Pancreas (tissue), 10 donors: ENCODE data around the gene KRT20. TPM values are rescaled to one million over a fixed set of nuclear protein-coding genes. Genes with fewer than 3 reads are reported as not detected.

Experiments
- ATAC-seq, 4 donors: fragments of 200-7000 bp; cut with Tn5 transposase; one replicate each; pipeline versions ENCODE4 v1.8.0 to v1.9.1; 2020; ENCODE audit warnings: mild to moderate bottlenecking in 4 of 4, moderate library complexity in 4 of 4
- DNase-seq, 6 donors: peaks; one replicate each; pipeline ENCODE4 v3.0.0-alpha.2; 2020
- FAIRE-seq: peaks from 2 replicates; lab custom pipeline; 2012; peaks lifted over from hg19 to GRCh38; lab: Jason Lieb, UNC
- H3K27ac ChIP-seq, 4 donors: fragments of 200-600 bp; sonication (generic); 1 replicate in 3 of 4; 2 replicates in 1 of 4; pipeline versions ENCODE4 v1.5.0 to v1.8.0; 2020
- H3K27me3 ChIP-seq, 4 donors: fragments of 200-600 bp; one replicate each; pipeline ENCODE4 v1.8.0; 2021
- H3K36me3 ChIP-seq, 3 donors: fragments of 200-600 bp; sonication (generic) in 1 of 3; one replicate each; pipeline versions ENCODE4 v1.5.0 to v1.8.0; 2020 to 2021
- H3K4me1 ChIP-seq, 3 donors: fragments of 200-600 bp; one replicate each; pipeline ENCODE4 v1.8.0; 2021
- H3K4me3 ChIP-seq, 4 donors: fragments of 200-600 bp; sonication (generic) in 2 of 4; one replicate each; pipeline versions ENCODE4 v1.5.0 to v1.8.0; 2020 to 2021
- H3K9me3 ChIP-seq, 4 donors: fragments of 200-600 bp; one replicate each; pipeline ENCODE4 v1.8.0; 2021
- WGBS, 2 donors: extraction: QIAGEN DNeasy Blood & Tissue Kit; methylation state at CpG; one replicate each; pipeline ENCODE4 v1.1.7; 2013; 5-methylcytosine and 5-hydroxymethylcytosine counted together
- intact Hi-C, 3 donors: fragments of 100-400 bp; cut with DNase I; formaldehyde crosslinking; loops; one replicate each; pipeline versions ENCODE4 v1.11.1 to v1.14.2; 2022
- polyA plus RNA-seq, 2 donors: library from polyadenylated mRNA; stranded (reverse); fragments of 200-250 nt; gene quantifications; one replicate each; pipeline ENCODE4 v1.2.3, GENCODE V29; 2013
- total RNA-seq, 6 donors: library from RNA; stranded (reverse); fragmentation: NEBNext Ultra II Directional in 4 of 6; extraction: Animal tissue kit (Norgen Biotek cat#: 25700) in 4 of 6; gene quantifications; one replicate each; pipeline versions ENCODE4 v1.2.1 to v1.2.4, GENCODE V29; 2021 to 2023
- TF ChIP-seq, protein P1 (sequence below), 4 donors: fragments of 200-600 bp; sonication (generic) in 3 of 4; IDR thresholded peaks; one replicate each; pipeline versions ENCODE4 v1.5.0 to v1.8.0; 2021; ENCODE audit warnings: antibody characterized with exemption in 4 of 4
- donor health status: healthy with polysubstance abuse.
- donor health status: DM: no; HTN: no; CAD: no; lungs with moderate emphysema.
- donor health status: DM: no; HTN: no; CAD: no.
- donor health status: control.
- donor health status: control.
- donor health status: Bipolar disorder and iron deficiency.
- donor health status: DM: yes; HTN: yes; CAD: no.
- donor health status: DM: no; HTN: no; CAD: no.
- donor health status: DM: no; HTN: no; CAD: no.
- donor health status: DM: yes; HTN: yes; CAD: no.

The KRT20 gene
- total and polyA plus RNA-seq, 8 donors: 0.46 to 0.63 TPM; not detected in 6

DNA sequence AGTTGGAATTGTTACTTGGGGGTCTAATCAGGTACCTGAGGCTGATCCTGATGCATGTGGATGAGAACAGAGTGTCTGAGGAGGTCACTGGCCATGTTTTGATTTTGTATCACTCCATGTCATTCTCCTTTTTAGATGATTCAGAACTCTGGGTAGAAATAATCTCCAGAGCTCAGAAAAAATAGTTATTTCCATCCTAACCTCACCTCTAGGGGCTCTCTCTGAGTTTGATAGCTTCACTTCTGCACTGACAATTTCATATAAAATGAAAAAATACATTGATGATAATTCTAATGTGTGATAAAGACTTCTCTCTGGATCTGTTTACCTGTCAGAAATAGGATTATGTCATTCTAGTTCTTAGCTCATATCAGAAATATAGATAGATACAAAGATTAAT, 11.8 kb downstream of the KRT20 start:
- TF ChIP-seq, protein P1, sequence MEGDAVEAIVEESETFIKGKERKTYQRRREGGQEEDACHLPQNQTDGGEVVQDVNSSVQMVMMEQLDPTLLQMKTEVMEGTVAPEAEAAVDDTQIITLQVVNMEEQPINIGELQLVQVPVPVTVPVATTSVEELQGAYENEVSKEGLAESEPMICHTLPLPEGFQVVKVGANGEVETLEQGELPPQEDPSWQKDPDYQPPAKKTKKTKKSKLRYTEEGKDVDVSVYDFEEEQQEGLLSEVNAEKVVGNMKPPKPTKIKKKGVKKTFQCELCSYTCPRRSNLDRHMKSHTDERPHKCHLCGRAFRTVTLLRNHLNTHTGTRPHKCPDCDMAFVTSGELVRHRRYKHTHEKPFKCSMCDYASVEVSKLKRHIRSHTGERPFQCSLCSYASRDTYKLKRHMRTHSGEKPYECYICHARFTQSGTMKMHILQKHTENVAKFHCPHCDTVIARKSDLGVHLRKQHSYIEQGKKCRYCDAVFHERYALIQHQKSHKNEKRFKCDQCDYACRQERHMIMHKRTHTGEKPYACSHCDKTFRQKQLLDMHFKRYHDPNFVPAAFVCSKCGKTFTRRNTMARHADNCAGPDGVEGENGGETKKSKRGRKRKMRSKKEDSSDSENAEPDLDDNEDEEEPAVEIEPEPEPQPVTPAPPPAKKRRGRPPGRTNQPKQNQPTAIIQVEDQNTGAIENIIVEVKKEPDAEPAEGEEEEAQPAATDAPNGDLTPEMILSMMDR (IDR thresholded peaks at IDR 0.05): no peak
- intact Hi-C loops: no loop called here
- DNase-seq (no peak), FAIRE-seq (no peak), ATAC-seq (no peak)
- Histone ChIP-seq H3K27ac (no peak overlapping the region), H3K4me3 (no peak overlapping the region), H3K36me3 (no peaks in the 10 kb centered on the region), H3K4me1 (no peaks in the 10 kb centered on the region), H3K9me3 (no peaks in the 10 kb centered on the region), H3K27me3 (no peaks in the 10 kb centered on the region)

DNA sequence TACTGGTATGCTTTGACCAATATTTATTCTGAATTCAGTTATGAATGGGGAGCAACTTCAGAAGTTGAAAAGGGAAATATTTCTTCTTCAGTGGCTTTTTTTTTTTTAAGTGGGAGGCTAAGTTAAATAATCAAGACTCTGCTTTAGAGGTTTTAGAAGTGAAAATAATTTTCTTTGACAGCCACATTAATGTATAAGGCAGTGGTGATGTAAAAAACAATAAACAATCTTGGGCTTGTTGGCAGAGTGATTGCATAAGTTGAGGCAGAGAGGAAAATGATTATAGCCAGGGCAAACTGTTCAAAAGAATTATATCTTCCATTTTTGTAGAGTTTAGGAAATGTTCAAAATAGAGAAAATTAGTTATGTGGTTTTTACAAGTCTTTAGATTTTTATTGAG, 12.6 kb downstream of the KRT20 start:
- ATAC-seq (no peak), DNase-seq (no peak), FAIRE-seq (no peak)
- H3K4me1 ChIP-seq: no peaks in the 10 kb centered on the region
- no peak overlapping the region for H3K27ac ChIP-seq
- no peaks in the 10 kb centered on the region for H3K36me3 ChIP-seq
- intact Hi-C loops: no loop called here
- no peaks in the 10 kb centered on the region for H3K9me3 ChIP-seq
- no peaks in the 10 kb centered on the region for H3K27me3 ChIP-seq
- TF ChIP-seq, protein P1 (IDR thresholded peaks at IDR 0.05): no peak
- no peak overlapping the region for H3K4me3 ChIP-seq

DNA sequence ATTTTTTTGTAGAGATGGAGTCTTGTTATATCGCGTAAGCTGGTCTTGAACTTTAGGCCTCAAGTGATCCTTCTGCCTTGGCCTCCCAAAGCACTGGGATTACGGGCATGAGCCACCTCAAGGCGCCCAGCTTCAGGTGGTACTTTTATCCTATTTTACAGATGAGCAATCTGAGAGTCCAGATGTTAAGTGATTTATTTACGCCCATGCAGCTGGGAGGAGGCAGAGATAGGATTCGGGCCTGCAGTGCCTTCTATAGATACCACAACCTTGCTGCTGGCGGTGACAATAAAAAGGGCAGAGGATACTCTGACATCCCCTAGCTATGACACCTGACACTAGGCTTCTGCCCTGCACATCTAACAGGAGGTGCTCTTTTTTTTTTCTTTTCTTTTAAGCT, 13.7 kb downstream of the KRT20 start:
- no peak for ATAC-seq
- FAIRE-seq: no peak
- H3K4me1 ChIP-seq: no peaks in the 10 kb centered on the region
- 86 to 93% methylated on average over 7 of the region's 7 CpGs for WGBS, 2 donors
- no peak for DNase-seq
- H3K27me3 ChIP-seq: no peaks in the 10 kb centered on the region
- H3K36me3 ChIP-seq: no peaks in the 10 kb centered on the region
- H3K9me3 ChIP-seq: no peaks in the 10 kb centered on the region
- TF ChIP-seq, protein P1 (IDR thresholded peaks at IDR 0.05): no peak
- intact Hi-C loops: no loop called here
- H3K27ac ChIP-seq: no peak overlapping the region
- H3K4me3 ChIP-seq: no peak overlapping the region

DNA sequence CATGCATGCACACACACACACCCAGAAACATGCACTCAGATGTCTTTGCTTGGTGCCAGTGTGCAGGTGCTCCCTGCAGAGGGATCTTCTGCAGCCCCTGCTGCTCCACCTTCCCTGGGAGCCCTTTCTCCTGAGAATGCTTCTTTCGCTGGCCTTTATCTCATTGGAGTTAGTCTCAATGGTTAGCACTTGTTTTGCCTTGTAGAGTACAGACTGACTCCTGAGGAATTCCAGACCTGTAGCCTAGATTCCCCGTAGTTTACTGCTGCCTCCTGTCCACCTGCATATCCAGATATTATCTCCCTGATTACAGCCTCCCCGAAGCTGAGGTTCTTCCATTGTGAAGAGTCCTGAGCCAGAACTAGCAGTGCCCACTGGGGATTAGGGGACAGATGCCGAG, 14.9 kb downstream of the KRT20 start:
- no peaks in the 10 kb centered on the region for H3K9me3 ChIP-seq
- no peaks in the 10 kb centered on the region for H3K27me3 ChIP-seq
- ATAC-seq (no peak), FAIRE-seq (no peak), DNase-seq (no peak)
- 63 to 72% methylated on average over 4 of the region's 4 CpGs for WGBS, 2 donors
- intact Hi-C loops: no loop called here
- H3K36me3 ChIP-seq: no peaks in the 10 kb centered on the region
- H3K4me3 ChIP-seq: no peak overlapping the region
- no peaks in the 10 kb centered on the region for H3K4me1 ChIP-seq
- TF ChIP-seq, protein P1 (IDR thresholded peaks at IDR 0.05): no peak
- H3K27ac ChIP-seq: no peak overlapping the region

DNA sequence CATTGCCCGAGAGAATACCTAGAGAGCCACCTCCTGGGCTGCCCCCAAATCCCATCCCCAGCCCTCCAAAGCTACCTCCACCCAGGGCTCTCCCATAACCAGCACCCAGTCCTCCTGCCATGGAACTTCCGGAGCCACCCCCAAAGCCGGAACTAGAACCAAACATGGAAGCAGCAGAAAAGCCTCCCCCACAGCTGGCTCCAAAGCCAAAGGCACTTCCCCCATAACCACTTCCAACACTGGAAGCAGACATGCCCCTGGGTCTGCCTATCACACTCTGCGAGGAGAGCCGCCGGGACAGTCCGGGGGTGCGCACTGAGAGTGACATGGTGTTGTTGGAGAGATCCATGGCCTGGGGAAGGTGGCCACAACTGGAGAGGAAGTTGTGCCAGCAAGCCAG, 18.2 kb downstream of the KRT20 start, which contains the start of gene KRT12:
KRT12 (minus strand) TSS at position 386 of the 400 bp plus-strand sequence; CDS start at position 349, 37 bp downstream.
- Histone ChIP-seq H3K9me3 (no peaks in the 10 kb centered on the region), H3K27ac (no peak within 1 kb of the TSS), H3K4me1 (no peaks in the 10 kb centered on the region), H3K4me3 (no peak within 1 kb of the TSS), H3K27me3 (no peaks in the 10 kb centered on the region), H3K36me3 (no peaks in the 10 kb centered on the region)
- TF ChIP-seq, protein P1 (IDR thresholded peaks at IDR 0.05): no peak
- 76 to 88% methylated on average over 8 of the region's 8 CpGs for WGBS, 2 donors
- intact Hi-C loops: no loop called here
- DNase-seq (no peak), FAIRE-seq (no peak), ATAC-seq (no peak)
